D721Med (cell line): ENCODE measurements around the gene SCUBE3.
A peak's percentile ranks its signal among the peaks of the same experiment; 100 is the strongest.

Experiments used
- DNase-seq: peaks from one replicate; pipeline ENCODE4 v3.0.0; 2011; ENCODE audit warnings: low spot score; ENCODE audit not compliant: insufficient read length
- FAIRE-seq: peaks from 2 replicates; lab custom pipeline; 2011; peaks lifted over from hg19 to GRCh38; lab: Jason Lieb, UNC
- CTCF ChIP-seq: IDR thresholded peaks from 2 replicates; pipeline ENCODE4 v1.5.1; 2012; ENCODE audit warnings: mild to moderate bottlenecking, control low read depth; ENCODE audit not compliant: insufficient read depth; ENCODE audit errors: missing control alignments

The SCUBE3 gene

GRCh38 chr6:35258858-35259193 is 45.1 kb downstream of the SCUBE3 start:
- no peak for FAIRE-seq
- no peak for DNase-seq
- no peak for TF ChIP-seq CTCF

GRCh38 chr6:35259194-35259947 is 45.6 kb downstream of the SCUBE3 start, which contains the start of gene ZNF76:
Gene ZNF76, plus strand, starts transcription at chr6:35259735. Its CDS starts 21,417 bp downstream, at chr6:35281152.
- no peak for FAIRE-seq
- DNase-seq: peak; percentile 76
- TF ChIP-seq CTCF: no peak

- DNase-seq (no peak), FAIRE-seq (no peak)
- no peak for TF ChIP-seq CTCF
Measured at GRCh38 chr6:35259948-35260590, 46.3 kb downstream of the SCUBE3 start.

GRCh38 chr6:35260591-35261570 is 47.1 kb downstream of the SCUBE3 start:
- DNase-seq: no peak
- FAIRE-seq: no peak
- TF ChIP-seq CTCF: no peak

GRCh38 chr6:35262596-35262995 is 48.8 kb downstream of the SCUBE3 start:
- FAIRE-seq (no peak), DNase-seq (no peak)
- no peak for TF ChIP-seq CTCF

GRCh38 chr6:35264550-35265274 is 51.0 kb downstream of the SCUBE3 start:
- DNase-seq: no peak

More at GRCh38 chr6:35264550-35265274, 51.0 kb downstream of the SCUBE3 start:
- TF ChIP-seq CTCF: no peak
- no peak for FAIRE-seq
